ENCODE measurements around the gene CRYZ.
"Not testable (repeated sequence)": the region's sequence is repeated elsewhere in the genome, so short reads cannot be mapped to it uniquely, and the experiment has no call there.

CRYZ gene

DNA sequence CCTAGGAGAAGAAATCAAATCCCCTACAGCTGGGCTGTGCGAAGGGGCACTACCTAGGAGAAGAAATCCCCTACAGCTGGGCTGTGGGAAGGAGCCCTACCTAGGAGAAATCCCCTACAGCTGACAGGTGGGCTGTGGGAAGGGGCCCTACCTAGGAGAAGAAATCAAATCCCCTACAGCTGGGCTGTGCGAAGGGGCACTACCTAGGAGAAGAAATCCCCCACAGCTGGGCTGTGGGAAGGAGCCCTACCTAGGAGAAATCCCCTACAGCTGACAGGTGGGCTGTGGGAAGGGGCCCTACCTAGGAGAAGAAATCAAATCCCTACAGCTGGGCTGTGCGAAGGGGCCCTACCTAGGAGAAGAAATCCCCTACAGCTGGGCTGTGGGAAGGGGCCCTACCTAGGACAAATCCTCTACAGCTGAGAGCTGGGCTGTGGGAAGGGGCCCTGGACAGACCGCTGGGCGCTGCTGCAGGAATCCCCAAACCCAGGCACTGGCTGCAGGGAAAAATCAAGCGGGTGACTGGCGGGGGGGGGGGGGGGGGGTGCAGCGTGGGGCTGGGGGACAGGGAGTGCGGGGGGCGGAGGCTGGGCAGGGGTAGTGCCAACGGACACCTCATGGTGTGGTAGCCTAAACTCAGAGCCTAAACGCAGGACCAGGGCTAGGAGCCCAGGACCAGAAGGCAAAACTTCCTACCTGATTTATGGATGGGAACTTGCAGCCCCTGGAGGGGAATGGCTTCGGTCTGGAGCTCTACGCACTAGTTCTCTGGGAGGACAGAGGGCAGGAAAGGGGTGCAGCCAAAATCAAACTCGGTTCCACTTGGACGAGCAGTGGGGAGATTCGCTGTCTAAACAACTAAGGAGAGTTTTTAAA lies 541 bp downstream of the CRYZ start:
- not testable (repeated sequence) for H3K36me3 ChIP-seq (ENCODE audit: control insufficient read depth, insufficient read depth, low read length); H3K4me1 ChIP-seq (ENCODE audit: control insufficient read depth, insufficient read depth, low read length, poor library complexity, severe bottlenecking); H3K9me3 ChIP-seq (ENCODE audit: control insufficient read depth, low read length); H3K27me3 ChIP-seq (replicated peaks; ENCODE audit: control insufficient read depth, insufficient read depth, low read length, poor library complexity, severe bottlenecking)
- H3K27ac ChIP-seq (ENCODE audit: insufficient read depth, low read length, poor library complexity, severe bottlenecking), result peak overlapping the region; percentile 71
- H3K4me3 ChIP-seq (ENCODE audit: insufficient read depth, low read depth, low read length, poor library complexity, severe bottlenecking), result peak overlapping the region; percentile 74
- DNase-seq, result peak in 1 of 3 donors; percentile 5

DNA sequence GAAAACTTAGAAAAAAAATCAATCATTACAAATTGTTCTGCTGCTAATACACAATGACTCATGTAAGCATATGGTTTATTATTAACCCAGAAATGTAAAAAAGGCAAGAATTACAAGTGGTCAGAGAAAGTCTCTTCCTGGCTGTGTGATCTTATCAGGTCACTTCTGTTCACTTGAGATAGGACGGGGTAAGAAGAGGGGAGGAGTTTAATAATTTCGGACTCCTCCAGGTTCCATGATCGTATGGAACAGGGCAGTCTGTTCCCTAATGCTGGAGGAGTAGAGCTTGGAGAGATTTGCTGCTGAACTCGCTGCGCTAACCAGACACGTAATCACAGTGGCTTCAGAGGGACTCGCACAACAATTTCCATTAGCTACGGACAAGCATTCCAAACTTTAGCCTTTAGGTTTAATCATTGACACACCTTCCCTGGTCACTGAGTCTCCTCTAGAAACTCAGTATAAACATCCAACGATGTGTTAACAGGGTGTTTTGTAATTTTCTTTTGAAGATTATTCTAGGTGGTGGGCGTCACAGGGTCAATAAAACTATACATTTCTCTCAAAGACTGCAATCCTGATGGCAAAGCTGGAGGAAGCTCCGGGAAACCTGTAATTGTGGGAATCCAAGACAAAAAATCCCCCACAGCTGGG lies 1.3 kb downstream of the CRYZ start:
- H3K27ac ChIP-seq (ENCODE audit: insufficient read depth, low read length, poor library complexity, severe bottlenecking), result no peak overlapping the region
- no peaks in the 10 kb centered on the region for H3K9me3 ChIP-seq (ENCODE audit: control insufficient read depth, low read length)
- H3K4me3 ChIP-seq (ENCODE audit: insufficient read depth, low read depth, low read length, poor library complexity, severe bottlenecking), result no peak overlapping the region
- peaks cover 3% of the 10 kb centered on the region for H3K4me1 ChIP-seq (ENCODE audit: control insufficient read depth, insufficient read depth, low read length, poor library complexity, severe bottlenecking)
- no peak for DNase-seq
- no peaks in the 10 kb centered on the region for H3K27me3 ChIP-seq (replicated peaks; ENCODE audit: control insufficient read depth, insufficient read depth, low read length, poor library complexity, severe bottlenecking)
- peaks cover under 1% of the 10 kb centered on the region for H3K36me3 ChIP-seq (ENCODE audit: control insufficient read depth, insufficient read depth, low read length)

DNA sequence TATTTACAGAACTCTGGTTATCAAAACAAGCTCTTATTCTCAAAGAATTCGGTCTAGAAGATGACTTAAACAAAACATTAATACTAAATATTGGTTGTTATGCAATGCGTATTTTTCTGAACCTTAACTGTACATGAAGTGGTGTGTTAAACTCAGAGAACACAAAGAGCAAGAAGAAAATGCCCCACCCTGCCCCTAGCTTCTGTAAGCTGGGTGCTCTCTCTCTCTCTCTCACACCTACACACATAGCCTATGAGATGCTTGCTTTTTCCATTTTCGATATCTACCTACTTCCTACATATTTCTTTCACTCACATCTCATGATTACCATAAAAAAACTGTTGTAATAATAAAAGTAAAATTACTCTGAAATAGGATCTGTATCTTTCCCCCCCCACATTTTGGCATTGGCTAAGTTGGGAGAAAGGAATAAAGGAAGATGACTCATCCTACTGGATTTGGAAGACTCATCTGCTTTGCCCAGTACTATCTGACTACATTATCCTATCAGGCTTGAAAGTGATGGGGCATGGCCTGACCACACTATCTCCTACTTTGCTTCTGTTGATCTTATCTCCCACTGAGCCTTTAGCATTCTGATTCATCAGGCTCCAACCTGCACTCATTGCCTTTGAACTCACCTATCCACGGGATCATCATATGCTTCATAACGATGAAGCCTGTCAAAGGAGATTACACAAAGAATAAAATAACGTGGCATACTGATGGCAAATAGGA lies 2.9 kb downstream of the CRYZ start:
- Histone ChIP-seq H3K4me1 (ENCODE audit: control insufficient read depth, insufficient read depth, low read length, poor library complexity, severe bottlenecking) (peaks cover 3% of the 10 kb centered on the region), H3K36me3 (ENCODE audit: control insufficient read depth, insufficient read depth, low read length) (no peaks in the 10 kb centered on the region), H3K9me3 (ENCODE audit: control insufficient read depth, low read length) (no peaks in the 10 kb centered on the region), H3K4me3 (ENCODE audit: insufficient read depth, low read depth, low read length, poor library complexity, severe bottlenecking) (no peak overlapping the region), H3K27ac (ENCODE audit: insufficient read depth, low read length, poor library complexity, severe bottlenecking) (no peak overlapping the region), H3K27me3 (replicated peaks; ENCODE audit: control insufficient read depth, insufficient read depth, low read length, poor library complexity, severe bottlenecking) (no peaks in the 10 kb centered on the region)
- DNase-seq, result no peak

DNA sequence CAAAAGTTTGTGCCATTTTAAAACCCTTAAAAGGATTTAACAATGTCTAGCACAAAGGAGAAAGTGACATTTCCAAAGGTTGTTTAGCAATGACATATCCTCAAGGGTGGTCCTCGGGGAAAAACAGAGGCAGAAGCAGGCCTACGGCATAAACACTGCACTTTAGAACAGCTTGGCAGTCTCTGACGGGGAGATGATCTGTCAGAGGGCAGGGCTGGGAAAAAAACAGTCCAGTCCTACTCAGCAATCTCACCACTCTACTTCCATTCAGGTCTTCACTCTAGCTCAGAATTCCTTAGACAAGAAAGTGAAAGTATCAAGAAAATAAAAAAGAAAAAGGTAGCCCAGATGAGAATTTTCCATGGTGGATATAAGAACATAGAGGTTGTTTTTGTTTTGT lies 4.1 kb downstream of the CRYZ start:
- no peak for DNase-seq
- no peak overlapping the region for H3K27ac ChIP-seq (ENCODE audit: insufficient read depth, low read length, poor library complexity, severe bottlenecking)
- no peak overlapping the region for H3K4me3 ChIP-seq (ENCODE audit: insufficient read depth, low read depth, low read length, poor library complexity, severe bottlenecking)
- no peaks in the 10 kb centered on the region for H3K9me3 ChIP-seq (ENCODE audit: control insufficient read depth, low read length)
- H3K36me3 ChIP-seq (ENCODE audit: control insufficient read depth, insufficient read depth, low read length), result peaks cover under 1% of the 10 kb centered on the region
- H3K27me3 ChIP-seq (replicated peaks; ENCODE audit: control insufficient read depth, insufficient read depth, low read length, poor library complexity, severe bottlenecking), result no peaks in the 10 kb centered on the region
- no peaks in the 10 kb centered on the region for H3K4me1 ChIP-seq (ENCODE audit: control insufficient read depth, insufficient read depth, low read length, poor library complexity, severe bottlenecking)

DNA sequence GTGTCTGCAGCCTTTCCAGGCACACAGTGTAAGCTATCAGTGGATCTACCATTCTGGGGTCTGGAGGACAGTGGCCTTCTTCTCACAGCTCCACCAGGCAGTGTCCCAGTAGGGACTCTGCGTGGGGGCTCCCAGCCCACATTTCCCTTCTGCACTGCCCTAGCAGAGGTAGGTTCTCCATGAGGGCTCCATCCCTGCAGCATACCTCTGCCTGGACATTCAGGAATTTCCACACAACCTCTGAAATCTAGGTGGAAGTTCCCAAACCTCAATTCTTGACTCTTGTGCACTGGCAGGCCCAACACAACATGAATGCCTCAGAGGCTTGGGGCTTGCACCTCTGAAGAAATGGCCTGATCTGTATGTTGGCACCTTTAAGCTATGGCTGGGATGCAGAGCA lies 6.8 kb downstream of the CRYZ start:
- Histone ChIP-seq H3K27me3 (replicated peaks; ENCODE audit: control insufficient read depth, insufficient read depth, low read length, poor library complexity, severe bottlenecking) (no peaks in the 10 kb centered on the region), H3K4me1 (ENCODE audit: control insufficient read depth, insufficient read depth, low read length, poor library complexity, severe bottlenecking) (no peaks in the 10 kb centered on the region), H3K9me3 (ENCODE audit: control insufficient read depth, low read length) (no peaks in the 10 kb centered on the region), H3K4me3 (ENCODE audit: insufficient read depth, low read depth, low read length, poor library complexity, severe bottlenecking) (no peak overlapping the region), H3K27ac (ENCODE audit: insufficient read depth, low read length, poor library complexity, severe bottlenecking) (no peak overlapping the region), H3K36me3 (ENCODE audit: control insufficient read depth, insufficient read depth, low read length) (peaks cover 22% of the 10 kb centered on the region)
- no peak for DNase-seq

DNA sequence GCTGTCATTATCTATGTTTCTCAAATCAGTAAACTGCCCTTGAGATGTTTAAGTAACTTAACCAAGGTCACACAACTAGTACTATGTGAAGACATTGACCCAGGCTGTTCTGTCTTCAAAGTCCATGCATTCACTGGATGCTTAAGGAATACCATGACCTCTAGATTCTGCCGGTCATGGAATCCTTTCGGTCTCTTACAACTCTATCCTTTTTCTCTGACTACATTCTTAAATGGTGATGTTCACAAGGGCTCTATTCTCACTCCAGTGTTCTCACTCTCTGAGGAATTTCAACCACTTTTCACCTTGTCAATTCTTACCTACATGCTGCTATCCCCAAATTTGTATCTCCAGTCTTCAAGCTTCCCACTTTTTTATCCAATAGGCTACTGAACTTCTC lies 15.2 kb downstream of the CRYZ start:
- no peaks in the 10 kb centered on the region for H3K27me3 ChIP-seq (replicated peaks; ENCODE audit: control insufficient read depth, insufficient read depth, low read length, poor library complexity, severe bottlenecking)
- DNase-seq, result no peak
- H3K27ac ChIP-seq (ENCODE audit: insufficient read depth, low read length, poor library complexity, severe bottlenecking), result no peak overlapping the region
- peaks cover 43% of the 10 kb centered on the region for H3K36me3 ChIP-seq (ENCODE audit: control insufficient read depth, insufficient read depth, low read length)
- no peaks in the 10 kb centered on the region for H3K9me3 ChIP-seq (ENCODE audit: control insufficient read depth, low read length)
- no peaks in the 10 kb centered on the region for H3K4me1 ChIP-seq (ENCODE audit: control insufficient read depth, insufficient read depth, low read length, poor library complexity, severe bottlenecking)
- no peak overlapping the region for H3K4me3 ChIP-seq (ENCODE audit: insufficient read depth, low read depth, low read length, poor library complexity, severe bottlenecking)

DNA sequence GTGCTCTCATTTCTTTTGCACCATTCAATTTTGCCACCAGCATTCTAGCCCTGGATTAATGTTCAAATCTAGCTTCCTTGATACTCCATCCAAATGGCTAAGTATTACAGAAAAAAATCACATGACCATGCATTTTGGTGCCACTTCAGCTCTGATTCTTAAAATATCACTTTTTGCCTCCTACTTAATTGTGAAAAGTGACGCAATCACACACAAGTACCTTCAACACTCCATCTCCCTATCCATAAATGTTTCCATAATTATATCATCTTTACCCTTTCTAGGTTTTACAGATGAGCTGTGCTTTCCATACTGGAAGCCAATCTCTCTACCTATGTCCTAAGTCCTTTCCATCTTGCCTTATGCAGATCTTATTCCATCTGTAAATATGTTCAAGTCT lies 16.0 kb downstream of the CRYZ start:
- Histone ChIP-seq H3K36me3 (ENCODE audit: control insufficient read depth, insufficient read depth, low read length) (peaks cover 37% of the 10 kb centered on the region), H3K27ac (ENCODE audit: insufficient read depth, low read length, poor library complexity, severe bottlenecking) (no peak overlapping the region), H3K27me3 (replicated peaks; ENCODE audit: control insufficient read depth, insufficient read depth, low read length, poor library complexity, severe bottlenecking) (no peaks in the 10 kb centered on the region), H3K4me1 (ENCODE audit: control insufficient read depth, insufficient read depth, low read length, poor library complexity, severe bottlenecking) (no peaks in the 10 kb centered on the region), H3K4me3 (ENCODE audit: insufficient read depth, low read depth, low read length, poor library complexity, severe bottlenecking) (no peak overlapping the region), H3K9me3 (ENCODE audit: control insufficient read depth, low read length) (no peaks in the 10 kb centered on the region)
- no peak for DNase-seq

DNA sequence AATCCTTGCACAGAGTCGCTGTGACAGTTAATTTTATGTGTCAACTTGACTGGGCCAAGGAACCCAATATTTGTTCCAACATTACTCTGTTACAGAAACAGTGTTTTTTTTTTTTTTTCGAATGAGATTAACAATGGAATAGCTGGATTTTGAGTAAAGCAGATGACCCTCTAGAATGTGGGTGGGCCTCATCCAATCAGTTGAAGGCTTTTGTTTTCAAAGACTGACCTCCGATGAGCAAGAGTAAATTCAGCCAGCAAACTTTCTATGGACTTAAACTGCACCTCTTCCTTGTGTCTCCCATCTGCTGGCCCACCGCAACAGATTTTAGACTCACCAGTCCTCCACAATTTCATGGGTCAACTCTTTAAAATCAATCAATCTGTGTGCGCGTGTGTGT lies 17.0 kb downstream of the CRYZ start:
- Histone ChIP-seq H3K4me1 (ENCODE audit: control insufficient read depth, insufficient read depth, low read length, poor library complexity, severe bottlenecking) (no peaks in the 10 kb centered on the region), H3K4me3 (ENCODE audit: insufficient read depth, low read depth, low read length, poor library complexity, severe bottlenecking) (no peak overlapping the region), H3K36me3 (ENCODE audit: control insufficient read depth, insufficient read depth, low read length) (peaks cover 34% of the 10 kb centered on the region), H3K27me3 (replicated peaks; ENCODE audit: control insufficient read depth, insufficient read depth, low read length, poor library complexity, severe bottlenecking) (no peaks in the 10 kb centered on the region), H3K9me3 (ENCODE audit: control insufficient read depth, low read length) (no peaks in the 10 kb centered on the region), H3K27ac (ENCODE audit: insufficient read depth, low read length, poor library complexity, severe bottlenecking) (no peak overlapping the region)
- DNase-seq, result no peak

DNA sequence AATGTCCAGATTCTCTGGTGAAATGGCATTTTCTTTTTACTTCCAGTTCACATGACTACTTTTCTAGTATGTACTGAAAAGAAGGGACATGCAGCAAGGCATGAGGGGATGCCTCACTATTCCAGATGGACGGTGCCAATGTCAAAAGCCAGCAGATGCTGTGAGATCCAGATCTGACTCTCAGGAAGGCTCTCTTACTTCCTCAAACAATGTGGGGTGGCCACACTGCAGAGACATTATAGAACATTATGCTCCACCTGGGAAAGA lies 17.7 kb downstream of the CRYZ start:
- no peaks in the 10 kb centered on the region for H3K27me3 ChIP-seq (replicated peaks; ENCODE audit: control insufficient read depth, insufficient read depth, low read length, poor library complexity, severe bottlenecking)
- H3K9me3 ChIP-seq (ENCODE audit: control insufficient read depth, low read length), result no peaks in the 10 kb centered on the region
- H3K27ac ChIP-seq (ENCODE audit: insufficient read depth, low read length, poor library complexity, severe bottlenecking), result no peak overlapping the region
- no peaks in the 10 kb centered on the region for H3K4me1 ChIP-seq (ENCODE audit: control insufficient read depth, insufficient read depth, low read length, poor library complexity, severe bottlenecking)
- peaks cover 30% of the 10 kb centered on the region for H3K36me3 ChIP-seq (ENCODE audit: control insufficient read depth, insufficient read depth, low read length)
- no peak for DNase-seq
- H3K4me3 ChIP-seq (ENCODE audit: insufficient read depth, low read depth, low read length, poor library complexity, severe bottlenecking), result no peak overlapping the region
